ENCODE data around the gene SPG7. TPM values are rescaled to one million over a fixed set of nuclear protein-coding genes. Genes with fewer than 3 reads are reported as not detected.

The SPG7 gene
- total and polyA plus RNA-seq, 3 experiments from 2014 or later = 48.2 to 79.5 (median 77.4) TPM

- H3K27ac Mint-ChIP-seq = peak overlapping the region; percentile 61 to 99 (median 82)
- H3K27me3 Mint-ChIP-seq = no peaks in the 10 kb centered on the region
- peak; percentile 59 to 84 (median 66) for DNase-seq
- H3K36me3 Mint-ChIP-seq = peaks cover 4 to 63% (median 8%) of the 10 kb centered on the region in 3 donors
- Histone ChIP-seq H3K27me3 (ENCODE audit: insufficient read depth, low read length, poor library complexity, severe bottlenecking) (no peaks in the 10 kb centered on the region), H3K4me1 (ENCODE audit: insufficient read depth, low read length) (peaks cover 12% of the 10 kb centered on the region), H3K27ac (ENCODE audit: low read depth, low read length) (no peak overlapping the region), H3K36me3 (ENCODE audit: insufficient read depth, low read length) (peaks cover 9% of the 10 kb centered on the region), H3K4me3 (ENCODE audit: low read length) (no peak overlapping the region), H3K9me3 (ENCODE audit: low read length) (no peaks in the 10 kb centered on the region)
- peak overlapping the region in 6 of 7 donors; percentile 48 to 96 (median 71) for H3K4me3 Mint-ChIP-seq
- H3K9me3 Mint-ChIP-seq = no peaks in the 10 kb centered on the region
- ChIA-PET CTCF (interaction anchor here (0.6 to 1.6 kb wide), 5 partner anchors 8 to 241 kb away, joined by 3 to 4 read pairs (median 4); no protein-coding TSS in a partner anchor), POLR2A (interaction anchor here (1.4 kb wide), 1 partner anchor 49 kb away, joined by 6 read pairs; the partner anchor contains the start of gene SPG7)
- H3K4me1 Mint-ChIP-seq = peaks cover 20 to 38% (median 22%) of the 10 kb centered on the region in 3 donors
Measured at GRCh38 chr16:89556750-89557689, 48.8 kb downstream of the SPG7 start.

GRCh38 chr16:89557690-89558490 lies 49.7 kb downstream of the SPG7 start:
- Mint-ChIP-seq H3K27ac (peak overlapping the region; percentile 61 to 99 (median 80)), H3K4me1 (peaks cover 29 to 47% (median 30%) of the 10 kb centered on the region in 3 donors), H3K4me3 (peak overlapping the region in 6 of 7 donors; percentile 48 to 96 (median 71)), H3K36me3 (peaks cover 10 to 63% (median 11%) of the 10 kb centered on the region in 3 donors), H3K27me3 (no peaks in the 10 kb centered on the region), H3K9me3 (no peaks in the 10 kb centered on the region)
- POLR2A ChIA-PET = interaction anchor here (0.6 to 1.4 kb wide), 2 partner anchors 50 to 67 kb away, joined by 3 to 6 read pairs; partner anchors contain the start of gene SPG7
- Histone ChIP-seq H3K36me3 (ENCODE audit: insufficient read depth, low read length) (peaks cover 18% of the 10 kb centered on the region), H3K9me3 (ENCODE audit: low read length) (no peaks in the 10 kb centered on the region), H3K27ac (ENCODE audit: low read depth, low read length) (no peak overlapping the region), H3K27me3 (ENCODE audit: insufficient read depth, low read length, poor library complexity, severe bottlenecking) (no peaks in the 10 kb centered on the region), H3K4me3 (ENCODE audit: low read length) (no peak overlapping the region), H3K4me1 (ENCODE audit: insufficient read depth, low read length) (peaks cover 20% of the 10 kb centered on the region)
- CTCF ChIA-PET = interaction anchor here (0.6 to 1.6 kb wide), 6 partner anchors 9 to 243 kb away, joined by 3 to 4 read pairs (median 4); no protein-coding TSS in a partner anchor
- DNase-seq = no peak

DNA sequence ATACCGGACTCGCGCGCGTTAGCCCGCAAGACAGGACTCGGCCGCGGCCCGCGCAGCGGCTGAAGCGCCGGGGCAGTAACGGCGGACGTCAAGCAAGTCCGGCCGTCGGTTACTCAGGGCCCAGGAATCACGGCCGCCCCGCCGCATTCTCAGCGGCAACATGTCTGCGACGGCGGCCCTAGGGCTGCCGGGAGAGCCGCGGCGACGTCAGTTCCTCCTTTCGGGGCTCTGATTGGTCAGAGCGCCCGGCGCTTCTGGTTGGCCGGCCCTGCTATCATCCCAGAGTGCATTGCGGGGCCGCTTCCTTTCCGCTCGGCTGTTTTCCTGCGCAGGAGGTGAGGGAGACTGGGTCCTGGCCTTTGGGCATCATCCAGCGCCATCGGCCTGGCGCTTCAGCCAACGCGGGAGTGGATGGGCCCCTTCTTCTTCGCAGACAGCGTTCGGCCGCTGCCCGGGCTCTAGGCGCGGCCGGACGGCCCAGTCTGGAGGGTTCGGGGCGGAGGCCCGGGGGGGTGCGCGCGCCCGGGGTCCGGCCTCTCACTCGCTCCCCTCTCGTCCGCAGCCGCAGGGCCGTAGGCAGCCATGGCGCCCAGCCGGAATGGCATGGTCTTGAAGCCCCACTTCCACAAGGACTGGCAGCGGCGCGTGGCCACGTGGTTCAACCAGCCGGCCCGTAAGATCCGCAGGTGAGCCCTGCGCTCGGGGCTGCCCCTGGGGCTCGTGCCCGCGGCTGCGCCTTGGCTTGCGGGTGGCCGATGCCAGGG lies 52.4 kb downstream of the SPG7 start, which contains the start of gene RPL13:
Gene RPL13 (plus strand): TSS at position 305 of the 764 bp plus-strand sequence. CDS start 278 bp downstream, at position 583.
- ChIA-PET POLR2A (interaction anchor here (1.0 kb wide), 1 partner anchor 313 kb away, joined by 3 read pairs; the partner anchor contains the start of gene TCF25), CTCF (no interaction called here)
- Histone ChIP-seq H3K27me3 (ENCODE audit: insufficient read depth, low read length, poor library complexity, severe bottlenecking) (no peaks in the 10 kb centered on the region), H3K27ac (ENCODE audit: low read depth, low read length) (peak within 1 kb of the TSS; percentile 97), H3K36me3 (ENCODE audit: insufficient read depth, low read length) (peaks cover 39% of the 10 kb centered on the region), H3K9me3 (ENCODE audit: low read length) (no peaks in the 10 kb centered on the region), H3K4me1 (ENCODE audit: insufficient read depth, low read length) (peaks cover 46% of the 10 kb centered on the region), H3K4me3 (ENCODE audit: low read length) (peak within 1 kb of the TSS; percentile 84)
- DNase-seq = peak; percentile 88 to 96 (median 90)
- Mint-ChIP-seq H3K36me3 (peaks cover 14 to 70% (median 18%) of the 10 kb centered on the region in 3 donors), H3K27ac (peak within 1 kb of the TSS; percentile 97 to 100 (median 98)), H3K4me3 (peak within 1 kb of the TSS; percentile 92 to 99 (median 95)), H3K27me3 (no peaks in the 10 kb centered on the region), H3K4me1 (peaks cover 50 to 72% (median 56%) of the 10 kb centered on the region in 3 donors), H3K9me3 (no peaks in the 10 kb centered on the region)

- ChIA-PET CTCF (interaction anchor here (1.2 kb wide), 1 partner anchor 32 kb away, joined by 4 read pairs; no protein-coding TSS in a partner anchor), POLR2A (interaction anchor here (0.6 to 1.1 kb wide), 3 partner anchors 12 to 312 kb away, joined by 3 to 4 read pairs (median 3); partner anchors contain the start of genes SPG7 and TCF25)
- Mint-ChIP-seq H3K4me3 (peak overlapping the region; percentile 87 to 99 (median 95)), H3K4me1 (peaks cover 56 to 75% (median 63%) of the 10 kb centered on the region in 3 donors), H3K9me3 (no peaks in the 10 kb centered on the region), H3K36me3 (peaks cover 14 to 64% (median 15%) of the 10 kb centered on the region in 3 donors), H3K27ac (peak overlapping the region; percentile 83 to 100 (median 94)), H3K27me3 (no peaks in the 10 kb centered on the region)
- Histone ChIP-seq H3K9me3 (ENCODE audit: low read length) (no peaks in the 10 kb centered on the region), H3K4me3 (ENCODE audit: low read length) (peak overlapping the region; percentile 84), H3K36me3 (ENCODE audit: insufficient read depth, low read length) (peaks cover 39% of the 10 kb centered on the region), H3K4me1 (ENCODE audit: insufficient read depth, low read length) (peaks cover 53% of the 10 kb centered on the region), H3K27me3 (ENCODE audit: insufficient read depth, low read length, poor library complexity, severe bottlenecking) (no peaks in the 10 kb centered on the region), H3K27ac (ENCODE audit: low read depth, low read length) (peak overlapping the region; percentile 97)
- DNase-seq = no peak
Measured at GRCh38 chr16:89561142-89561883, 53.1 kb downstream of the SPG7 start.

DNA sequence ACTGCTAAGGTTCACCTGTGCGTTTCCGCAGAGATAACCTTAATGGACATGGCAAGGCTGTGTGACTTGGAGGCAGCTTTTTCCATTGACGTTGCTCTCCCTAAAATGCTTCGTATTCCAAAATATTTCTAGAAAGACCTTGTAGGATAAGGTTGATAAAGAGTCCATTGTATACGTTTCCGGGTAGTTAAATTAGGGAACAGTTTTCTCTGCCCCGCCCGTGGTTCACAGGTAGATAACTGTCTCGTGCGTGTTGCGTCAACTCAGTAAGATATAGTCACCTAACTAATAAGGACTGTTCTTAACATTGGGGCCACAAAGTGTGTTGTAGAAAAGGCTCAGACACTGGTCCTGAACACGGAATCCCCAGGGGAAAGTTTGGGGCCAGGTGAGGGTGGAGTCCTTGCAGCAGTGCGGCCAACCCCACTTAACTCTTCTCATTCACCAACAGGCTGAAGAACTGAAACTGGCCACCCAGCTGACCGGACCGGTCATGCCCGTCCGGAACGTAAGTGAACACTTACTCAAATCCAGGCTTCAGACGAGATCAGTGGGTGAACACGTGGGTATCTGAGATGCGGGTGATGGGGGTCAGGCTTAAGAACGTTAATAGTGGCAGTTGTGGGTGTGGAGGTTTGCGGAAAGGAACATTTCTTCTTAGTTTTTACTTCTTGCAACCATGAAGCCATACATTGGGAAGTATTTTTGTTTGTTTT lies 53.8 kb downstream of the SPG7 start:
- H3K27ac ChIP-seq (ENCODE audit: low read depth, low read length) = peak overlapping the region; percentile 97
- H3K4me3 ChIP-seq (ENCODE audit: low read length) = peak overlapping the region; percentile 84
- ChIA-PET POLR2A (interaction anchor here (0.6 to 1.2 kb wide), 3 partner anchors 13 to 54 kb away, joined by 3 to 4 read pairs (median 4); partner anchors contain the start of genes CPNE7 and SPG7), CTCF (interaction anchor here (1.2 kb wide), 1 partner anchor 32 kb away, joined by 4 read pairs; no protein-coding TSS in a partner anchor)
- peaks cover 57 to 72% (median 65%) of the 10 kb centered on the region in 3 donors for H3K4me1 Mint-ChIP-seq
- H3K27me3 Mint-ChIP-seq = no peaks in the 10 kb centered on the region
- H3K4me1 ChIP-seq (ENCODE audit: insufficient read depth, low read length) = peaks cover 53% of the 10 kb centered on the region
- DNase-seq = no peak
- H3K36me3 ChIP-seq (ENCODE audit: insufficient read depth, low read length) = peaks cover 39% of the 10 kb centered on the region
- peaks cover 14 to 58% (median 15%) of the 10 kb centered on the region in 3 donors for H3K36me3 Mint-ChIP-seq
- H3K27ac Mint-ChIP-seq = peak overlapping the region; percentile 83 to 100 (median 94)
- H3K4me3 Mint-ChIP-seq = peak overlapping the region; percentile 87 to 99 (median 95)
- H3K27me3 ChIP-seq (ENCODE audit: insufficient read depth, low read length, poor library complexity, severe bottlenecking) = no peaks in the 10 kb centered on the region
- no peaks in the 10 kb centered on the region for H3K9me3 Mint-ChIP-seq
- H3K9me3 ChIP-seq (ENCODE audit: low read length) = no peaks in the 10 kb centered on the region

- Mint-ChIP-seq H3K4me3 (peak overlapping the region; percentile 20 to 99 (median 93)), H3K27ac (peak overlapping the region; percentile 14 to 100 (median 73)), H3K36me3 (peaks cover 14 to 53% (median 17%) of the 10 kb centered on the region in 3 donors), H3K4me1 (peaks cover 51 to 66% (median 58%) of the 10 kb centered on the region in 3 donors), H3K27me3 (no peaks in the 10 kb centered on the region), H3K9me3 (no peaks in the 10 kb centered on the region)
- H3K4me1 ChIP-seq (ENCODE audit: insufficient read depth, low read length) = peaks cover 50% of the 10 kb centered on the region
- H3K36me3 ChIP-seq (ENCODE audit: insufficient read depth, low read length) = peaks cover 39% of the 10 kb centered on the region
- ChIA-PET POLR2A (interaction anchor here (0.7 to 1.2 kb wide), 2 partner anchors 12 to 78 kb away, joined by 4 to 6 read pairs; partner anchors contain the start of gene CPNE7), CTCF (no interaction called here)
- H3K27me3 ChIP-seq (ENCODE audit: insufficient read depth, low read length, poor library complexity, severe bottlenecking) = no peaks in the 10 kb centered on the region
- no peaks in the 10 kb centered on the region for H3K9me3 ChIP-seq (ENCODE audit: low read length)
- H3K4me3 ChIP-seq (ENCODE audit: low read length) = no peak overlapping the region
- no peak overlapping the region for H3K27ac ChIP-seq (ENCODE audit: low read depth, low read length)
- DNase-seq = no peak
Measured at GRCh38 chr16:89562939-89563338, 54.7 kb downstream of the SPG7 start.
